CD4-positive, alpha-beta T cell treated with Interleukin-17A for 4 hours (primary cell): ENCODE measurements around the gene DBN1.

Experiments used
- DNase-seq: peaks from one replicate; pipeline ENCODE4 v3.0.0-alpha.2; 2020; ENCODE audit warnings: mixed read lengths

Gene DBN1

DNA sequence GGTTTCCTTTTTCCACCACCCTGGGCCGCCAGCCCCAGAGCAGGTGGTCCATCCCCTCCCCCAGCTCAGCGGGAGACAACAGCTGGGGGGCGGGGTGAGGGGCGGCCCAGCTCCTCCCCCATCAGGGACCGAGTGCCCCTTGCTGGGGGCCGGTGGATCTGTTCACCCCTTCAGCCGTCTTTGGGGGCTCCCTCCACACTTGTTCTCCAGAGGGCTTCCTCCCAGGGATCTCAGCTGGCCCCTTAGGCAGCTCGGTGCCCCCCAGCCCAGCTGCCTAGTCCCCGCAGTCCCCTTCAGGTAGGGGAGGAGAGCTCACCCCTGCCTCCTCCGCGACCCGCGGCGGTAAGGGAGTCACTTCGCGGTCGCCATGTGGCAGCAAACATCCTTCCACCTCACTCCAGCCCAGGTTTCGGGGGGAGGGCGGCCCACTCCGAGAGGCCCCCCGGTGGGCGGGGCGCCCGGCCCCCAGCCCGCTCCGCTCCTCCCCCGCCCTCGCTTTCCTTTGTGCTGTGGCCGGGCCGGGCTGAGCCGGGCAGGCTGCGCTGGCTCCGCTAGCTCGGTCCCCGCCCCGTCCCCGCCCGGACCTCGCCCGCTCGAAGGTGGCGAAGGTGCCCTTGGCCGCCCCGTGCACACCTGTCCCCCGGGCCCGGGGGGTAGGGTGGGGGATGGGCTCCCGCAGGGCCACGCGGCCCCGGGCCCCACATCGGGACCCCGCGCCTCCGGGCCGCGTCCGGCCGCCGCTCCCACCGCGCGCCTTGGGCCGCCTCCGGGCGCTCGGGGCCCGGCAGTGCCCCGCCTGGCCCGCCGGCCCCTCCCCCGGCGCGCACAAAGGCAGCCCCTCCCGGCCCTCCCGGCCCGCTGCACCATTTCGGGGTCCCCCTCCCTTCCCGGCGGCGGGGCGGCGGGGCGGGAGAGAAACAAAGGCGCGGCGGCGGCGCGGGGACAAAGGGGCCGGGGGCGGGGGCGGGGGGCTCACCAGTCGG lies 683 bp downstream of the DBN1 start:
- peak; percentile 66 for DNase-seq

- no peak for DNase-seq
Measured at GRCh38 chr5:177471610-177472356, 1.7 kb downstream of the DBN1 start.

- DNase-seq, result no peak
Measured at GRCh38 chr5:177470759-177471536, 2.5 kb downstream of the DBN1 start.

DNA sequence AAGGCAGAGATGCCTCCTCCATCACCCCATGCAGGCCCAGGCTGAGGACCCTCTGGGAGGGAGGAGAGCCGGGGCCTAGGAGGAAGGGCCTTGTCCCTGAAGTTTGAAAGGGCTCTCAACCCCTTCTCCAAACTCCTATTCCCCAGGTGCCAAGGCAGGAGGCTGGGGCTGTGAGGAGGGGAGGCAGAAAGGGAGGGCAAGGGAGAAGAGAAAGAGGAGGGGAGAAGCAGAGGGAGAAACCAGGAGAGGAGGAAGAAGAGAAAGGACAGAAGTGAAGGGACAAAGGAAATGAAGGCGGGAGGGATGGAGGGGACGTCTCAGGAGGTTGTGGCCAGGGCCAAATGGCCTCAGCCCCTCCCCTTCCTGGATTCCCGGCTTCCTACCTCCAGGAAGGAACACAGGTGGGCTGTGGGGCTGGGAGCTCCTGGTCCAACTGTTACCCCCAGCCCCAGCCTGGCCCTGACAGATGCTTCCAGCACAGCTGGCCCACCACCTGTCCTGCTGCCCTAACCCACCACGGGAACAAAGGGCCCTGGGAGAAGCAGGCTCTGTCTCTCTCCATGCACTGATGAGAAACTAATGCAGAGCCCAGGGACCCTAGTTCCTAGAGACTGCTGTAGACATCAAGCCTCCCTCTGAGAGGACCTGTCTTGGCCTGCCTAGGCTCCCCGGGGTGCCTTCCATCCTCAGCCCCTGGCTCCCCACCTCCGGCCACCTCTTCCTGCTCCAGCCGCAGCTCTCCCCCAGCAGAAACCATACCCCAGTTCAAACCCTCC lies 3.5 kb downstream of the DBN1 start:
- DNase-seq, result no peak

DNA sequence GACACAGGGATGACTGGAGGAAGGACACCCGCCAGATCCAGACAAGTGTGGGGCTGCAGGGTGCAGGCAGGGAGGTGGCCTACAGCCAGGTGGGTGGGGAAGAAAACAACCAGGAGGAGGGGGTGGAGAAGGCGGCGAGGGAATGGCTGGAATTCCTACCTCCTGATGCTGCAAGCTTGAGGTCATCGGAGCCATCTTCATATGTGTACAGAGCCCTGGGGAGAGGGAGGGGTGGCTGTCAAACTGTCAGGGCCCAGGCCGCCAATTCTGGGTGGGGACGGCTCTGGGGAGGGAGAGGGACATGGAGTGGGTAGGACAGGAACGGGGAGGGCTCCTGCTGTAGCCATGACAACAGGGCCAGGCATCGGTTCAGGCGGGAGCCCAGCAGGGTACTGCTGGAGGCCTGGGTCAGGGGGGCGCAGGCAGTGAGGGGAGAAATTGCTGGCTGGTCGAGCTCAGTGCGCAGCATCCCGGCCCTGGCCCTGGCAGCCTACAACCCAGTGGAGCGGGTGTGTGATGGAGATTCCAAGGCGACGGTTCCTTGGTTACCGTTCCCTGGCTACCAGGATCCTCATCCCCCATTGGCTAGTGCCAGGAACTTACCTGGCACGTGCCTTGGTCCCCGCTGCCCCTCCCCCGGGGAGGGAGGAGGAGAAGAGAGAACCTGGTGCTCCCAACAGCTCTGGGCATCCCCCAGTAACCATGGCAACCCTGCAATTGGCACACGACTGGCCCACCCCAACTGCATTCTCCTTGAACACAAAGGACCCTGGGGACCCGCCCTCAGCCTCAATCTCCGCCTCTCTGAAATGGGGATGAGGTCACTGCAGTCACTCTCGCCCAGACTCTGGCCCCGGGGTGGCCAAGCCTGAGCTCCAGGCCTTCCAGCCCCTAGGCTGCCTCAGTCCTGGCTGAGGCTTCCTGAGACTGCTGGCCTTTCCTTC lies 4.5 kb downstream of the DBN1 start:
- DNase-seq, result no peak

DNA sequence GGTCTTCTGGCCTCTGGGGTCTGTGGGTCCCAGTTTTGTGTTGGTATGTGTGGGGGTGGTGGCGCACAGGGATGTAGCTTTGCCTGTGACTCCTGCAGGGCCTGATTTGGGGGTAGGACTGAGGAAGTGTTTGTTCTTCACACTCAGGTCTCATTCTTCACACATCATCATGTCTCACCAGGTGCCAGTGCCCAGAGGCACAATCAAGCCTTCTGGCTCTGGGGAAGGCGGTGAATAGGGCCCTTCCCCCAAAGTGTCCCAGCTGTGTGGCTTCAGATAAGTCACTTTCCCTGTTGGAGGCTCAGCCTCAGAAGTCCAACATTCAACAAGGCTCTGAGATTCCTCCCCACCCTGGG lies 5.1 kb downstream of the DBN1 start:
- no peak for DNase-seq

DNA sequence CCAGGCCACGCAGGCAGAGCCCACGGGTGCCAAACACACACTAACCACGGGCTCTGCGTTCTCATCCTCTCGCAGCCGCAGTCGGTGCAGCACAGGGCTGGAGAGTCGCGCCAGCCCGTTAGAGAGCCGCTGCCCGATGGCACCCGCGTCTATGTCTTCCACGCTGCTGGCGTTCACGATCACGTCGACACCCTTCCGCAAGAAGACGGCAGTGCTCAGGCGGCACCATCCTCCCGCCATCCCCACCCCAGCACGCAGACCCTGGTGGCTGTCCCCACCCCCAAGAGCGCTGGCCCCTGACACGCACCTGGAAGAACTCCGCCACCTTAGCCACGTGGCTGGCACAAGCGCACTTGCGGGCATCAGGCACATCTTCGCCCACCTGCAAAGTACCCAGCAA lies 6.0 kb downstream of the DBN1 start:
- DNase-seq, result no peak

DNA sequence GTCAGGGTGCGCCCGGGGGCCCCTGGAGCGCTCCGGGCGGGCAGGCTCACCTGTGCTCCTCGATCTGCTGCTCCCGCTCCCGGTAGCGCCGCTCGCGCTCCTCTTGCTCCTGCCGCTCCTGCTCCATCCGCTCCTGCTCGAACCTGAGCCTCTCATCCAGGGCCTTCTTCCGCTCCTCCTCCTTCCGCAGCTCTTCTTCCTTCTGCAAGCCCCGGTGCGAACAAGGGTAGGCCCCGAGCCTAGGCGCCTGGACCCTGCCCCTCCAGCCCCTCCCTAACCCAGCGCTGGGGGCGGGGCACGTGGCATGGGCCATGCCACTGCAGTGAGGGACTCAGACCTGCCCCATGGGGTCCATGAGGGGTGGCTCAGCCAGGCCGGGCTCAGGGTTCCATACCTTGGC lies 6.6 kb downstream of the DBN1 start:
- DNase-seq, result no peak

GRCh38 chr5:177465044-177465443 lies 8.4 kb downstream of the DBN1 start:
- DNase-seq, result no peak

DNA sequence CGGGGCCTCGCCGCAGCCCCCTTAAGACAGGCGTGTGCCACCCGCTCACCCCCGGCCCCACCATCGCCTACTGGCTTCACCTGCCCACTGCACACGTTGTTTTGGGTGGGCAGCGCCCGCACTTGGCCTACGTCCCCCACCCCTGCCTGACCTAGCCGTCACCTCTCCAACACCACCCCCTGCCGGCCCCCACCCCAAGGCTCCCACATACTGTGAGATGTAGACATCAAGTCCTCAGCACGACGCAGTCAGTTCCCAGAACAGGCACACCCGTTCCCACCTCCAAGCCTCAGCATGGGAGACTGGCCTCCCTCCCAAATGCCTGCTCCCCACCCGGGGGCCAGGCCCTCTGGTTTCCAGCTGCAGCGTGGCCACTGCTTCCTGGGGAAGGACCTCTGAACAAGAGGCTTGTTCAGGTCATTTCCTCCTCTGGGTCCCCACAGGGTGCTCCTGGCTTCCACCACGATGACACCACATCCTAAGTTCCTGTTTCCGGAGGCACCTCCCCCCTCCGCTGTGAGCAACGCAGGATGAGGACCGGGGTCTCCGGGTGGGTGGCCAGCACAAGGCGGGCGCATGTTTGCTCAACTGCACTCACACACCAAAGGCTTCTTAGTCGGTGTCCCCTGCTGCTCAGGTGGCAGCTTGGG lies 11.3 kb downstream of the DBN1 start:
- no peak for DNase-seq

GRCh38 chr5:177459819-177460628 lies 13.4 kb downstream of the DBN1 start:
- DNase-seq, result no peak

DNA sequence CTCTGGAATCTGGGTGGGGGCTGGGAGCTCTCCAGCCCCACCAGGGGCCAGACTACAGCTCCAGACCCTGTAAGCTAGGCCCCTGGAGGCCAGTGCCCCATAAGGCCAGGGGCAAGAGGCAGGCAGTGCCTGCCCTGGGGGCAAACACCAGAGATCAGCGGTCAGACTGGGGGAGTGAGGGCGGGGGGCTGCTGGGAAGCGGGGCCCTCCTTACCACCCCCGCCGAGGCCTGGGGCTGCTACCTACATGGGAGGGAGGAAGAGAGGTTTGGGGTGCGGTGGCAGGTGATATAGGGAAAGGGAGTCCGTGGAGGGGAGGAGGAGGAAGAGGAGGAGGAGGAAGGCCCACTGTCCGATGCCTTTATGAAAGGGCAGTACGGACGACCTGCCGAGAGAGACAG lies 14.1 kb downstream of the DBN1 start:
- no peak for DNase-seq

GRCh38 chr5:177458912-177459350 lies 14.5 kb downstream of the DBN1 start:
- DNase-seq, result no peak

GRCh38 chr5:177457852-177458681 lies 15.4 kb downstream of the DBN1 start:
- DNase-seq, result no peak

DNA sequence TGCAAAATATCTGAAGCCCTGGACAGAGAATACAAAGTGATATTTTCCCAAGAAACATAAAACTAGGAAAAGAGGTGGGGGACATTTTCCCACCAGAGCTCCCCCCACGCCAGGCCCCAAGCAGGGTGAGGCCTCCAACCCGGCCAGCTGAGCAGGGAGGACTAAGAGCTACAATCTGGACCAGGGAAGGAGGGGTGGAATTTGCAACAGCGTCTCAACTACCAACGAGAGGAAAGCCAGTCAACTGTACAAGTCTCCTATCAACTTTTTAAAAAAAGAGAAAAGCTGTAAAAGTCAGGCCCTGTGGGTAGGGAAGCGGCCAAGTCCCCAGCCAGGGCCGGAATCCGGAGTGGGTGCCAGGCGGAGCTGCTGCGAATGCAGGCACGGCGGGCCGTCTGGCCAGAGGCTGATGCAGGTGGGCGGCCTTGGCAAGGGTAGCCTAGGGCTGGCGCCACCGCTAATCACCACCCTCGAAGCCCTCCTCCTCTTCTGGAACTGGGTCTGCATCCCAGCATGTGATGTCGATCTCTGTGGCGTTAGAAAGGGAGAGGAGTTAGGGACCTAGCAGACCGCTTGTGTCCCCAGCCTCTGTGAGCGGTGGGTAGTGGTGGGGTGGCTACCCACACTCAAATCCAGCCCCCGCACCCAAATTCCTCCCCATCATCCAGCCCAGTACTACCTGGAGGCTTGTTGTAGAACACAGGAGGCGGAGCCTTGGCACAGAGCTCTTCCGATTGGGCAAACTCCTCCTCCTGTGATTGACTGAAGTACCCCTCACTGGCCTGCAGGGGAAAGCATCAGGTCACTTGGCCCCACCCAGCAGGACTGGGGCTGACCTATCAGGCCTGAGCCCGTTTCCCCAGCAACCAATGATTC lies 16.2 kb downstream of the DBN1 start:
- peak; percentile 35 for DNase-seq

- no peak for DNase-seq
Measured at GRCh38 chr5:177456591-177456964, 16.9 kb downstream of the DBN1 start.

DNA sequence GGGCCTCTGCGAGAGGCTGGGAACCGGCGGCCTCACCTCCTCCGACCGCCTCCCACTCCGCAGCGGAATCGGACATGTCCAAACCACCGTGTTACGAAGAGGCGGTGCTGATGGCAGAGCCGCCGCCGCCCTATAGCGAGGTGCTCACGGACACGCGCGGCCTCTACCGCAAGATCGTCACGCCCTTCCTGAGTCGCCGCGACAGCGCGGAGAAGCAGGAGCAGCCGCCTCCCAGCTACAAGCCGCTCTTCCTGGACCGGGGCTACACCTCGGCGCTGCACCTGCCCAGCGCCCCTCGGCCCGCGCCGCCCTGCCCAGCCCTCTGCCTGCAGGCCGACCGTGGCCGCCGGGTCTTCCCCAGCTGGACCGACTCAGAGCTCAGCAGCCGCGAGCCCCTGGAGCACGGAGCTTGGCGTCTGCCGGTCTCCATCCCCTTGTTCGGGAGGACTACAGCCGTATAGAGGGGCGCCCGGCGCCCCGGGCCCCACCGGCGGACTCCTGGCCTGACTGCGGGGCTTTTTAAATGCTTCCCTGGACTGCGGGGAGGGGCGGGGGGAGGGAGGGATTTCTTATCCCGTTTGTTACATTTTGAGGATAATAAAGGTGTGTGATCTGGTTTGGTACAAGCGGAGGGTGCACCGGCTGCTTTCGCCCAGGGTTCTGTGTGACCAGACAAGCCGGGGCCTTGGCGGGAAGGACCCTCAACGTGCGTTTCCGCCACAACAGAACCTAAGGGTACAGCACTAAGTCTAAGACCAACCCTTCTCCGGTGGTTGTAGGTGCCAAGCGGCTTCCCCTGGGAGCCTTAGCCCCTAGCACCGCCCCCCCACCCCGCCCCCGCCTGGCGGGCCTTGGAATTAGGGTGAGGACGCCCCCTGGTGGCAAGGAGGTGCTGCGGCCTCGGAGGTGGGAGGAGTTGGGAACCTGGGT lies 17.5 kb downstream of the DBN1 start:
- peak; percentile 99 for DNase-seq
